Effector memory CD4-positive, alpha-beta T cell (primary cell): Measurements from ENCODE around the gene WDR33.

Experiments used
- DNase-seq, 3 donors: peaks; one replicate each; pipeline ENCODE4 v3.0.0-alpha.2; 2020
- H3K27ac ChIP-seq: 2 replicates; pipeline ENCODE4 v1.7.0; 2013; ENCODE audit warnings: mild to moderate bottlenecking, low read length, moderate library complexity; ENCODE audit not compliant: insufficient read depth, poor library complexity, severe bottlenecking
- H3K27me3 ChIP-seq: replicated peaks from 2 replicates; pipeline ENCODE4 v1.7.0; 2013; ENCODE audit warnings: mild to moderate bottlenecking, low read length; ENCODE audit not compliant: insufficient read depth, control insufficient read depth, poor library complexity, severe bottlenecking
- H3K36me3 ChIP-seq: 2 replicates; pipeline ENCODE4 v1.7.0; 2013; ENCODE audit warnings: mild to moderate bottlenecking, low read length, moderate library complexity; ENCODE audit not compliant: control insufficient read depth, insufficient read depth
- H3K4me1 ChIP-seq: 2 replicates; pipeline ENCODE4 v1.7.0; 2013; ENCODE audit warnings: low read length, mild to moderate bottlenecking; ENCODE audit not compliant: control insufficient read depth, insufficient read depth, poor library complexity, severe bottlenecking
- H3K4me3 ChIP-seq: 2 replicates; pipeline ENCODE4 v1.7.0; 2013; ENCODE audit warnings: low read length, low read depth, mild to moderate bottlenecking; ENCODE audit not compliant: insufficient read depth, poor library complexity, severe bottlenecking
- H3K9me3 ChIP-seq: 2 replicates; pipeline ENCODE4 v1.7.0; 2013; ENCODE audit warnings: mild to moderate bottlenecking, low read length, moderate library complexity; ENCODE audit not compliant: control insufficient read depth

WDR33 gene

GRCh38 chr2:127747621-127748020 is 63.4 kb downstream of the WDR33 start:
- H3K9me3 ChIP-seq = no peaks in the 10 kb centered on the region
- peaks cover 9% of the 10 kb centered on the region for H3K36me3 ChIP-seq
- H3K4me3 ChIP-seq = no peak overlapping the region
- H3K27ac ChIP-seq = no peak overlapping the region
- no peak for DNase-seq
- no peaks in the 10 kb centered on the region for H3K27me3 ChIP-seq
- no peaks in the 10 kb centered on the region for H3K4me1 ChIP-seq

GRCh38 chr2:127743477-127744026 is 67.4 kb downstream of the WDR33 start:
- no peak overlapping the region for H3K4me3 ChIP-seq
- H3K9me3 ChIP-seq = no peaks in the 10 kb centered on the region
- H3K4me1 ChIP-seq = no peaks in the 10 kb centered on the region
- DNase-seq = no peak
- H3K36me3 ChIP-seq = peaks cover 4% of the 10 kb centered on the region
- H3K27ac ChIP-seq = no peak overlapping the region
- H3K27me3 ChIP-seq = no peaks in the 10 kb centered on the region

GRCh38 chr2:127740665-127741288 is 70.2 kb downstream of the WDR33 start:
- no peaks in the 10 kb centered on the region for H3K9me3 ChIP-seq
- no peaks in the 10 kb centered on the region for H3K27me3 ChIP-seq
- no peak for DNase-seq
- no peak overlapping the region for H3K27ac ChIP-seq
- H3K36me3 ChIP-seq = no peaks in the 10 kb centered on the region
- no peaks in the 10 kb centered on the region for H3K4me1 ChIP-seq
- no peak overlapping the region for H3K4me3 ChIP-seq

DNA sequence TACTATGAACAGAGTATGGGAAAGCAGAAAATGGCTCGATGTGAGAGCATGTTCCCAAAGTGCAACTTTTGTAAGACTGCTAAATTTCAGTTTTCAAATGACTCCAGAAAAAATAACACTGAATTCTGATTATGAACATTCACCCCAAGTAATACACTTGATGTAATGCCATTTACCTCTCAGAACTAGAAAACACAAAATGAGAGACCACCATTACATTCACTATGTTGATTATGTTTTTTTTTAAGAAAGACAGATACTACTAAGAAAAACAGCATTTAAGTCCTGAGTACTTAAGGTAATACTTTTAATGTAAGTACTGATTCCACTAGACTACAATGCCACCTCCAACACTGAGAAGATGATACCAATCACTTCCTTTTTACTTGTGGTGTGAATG is 71.2 kb downstream of the WDR33 start:
- Histone ChIP-seq H3K9me3 (no peaks in the 10 kb centered on the region), H3K36me3 (no peaks in the 10 kb centered on the region), H3K4me1 (no peaks in the 10 kb centered on the region), H3K27me3 (no peaks in the 10 kb centered on the region), H3K27ac (no peak overlapping the region), H3K4me3 (no peak overlapping the region)
- no peak for DNase-seq

- no peaks in the 10 kb centered on the region for H3K9me3 ChIP-seq
- no peak overlapping the region for H3K27ac ChIP-seq
- H3K4me3 ChIP-seq = no peak overlapping the region
- H3K4me1 ChIP-seq = no peaks in the 10 kb centered on the region
- DNase-seq = no peak
- H3K36me3 ChIP-seq = no peaks in the 10 kb centered on the region
- no peaks in the 10 kb centered on the region for H3K27me3 ChIP-seq
Measured at GRCh38 chr2:127737892-127738291, 73.1 kb downstream of the WDR33 start.

- H3K27me3 ChIP-seq = no peaks in the 10 kb centered on the region
- no peak for DNase-seq
- no peaks in the 10 kb centered on the region for H3K36me3 ChIP-seq
- H3K27ac ChIP-seq = no peak overlapping the region
- H3K4me3 ChIP-seq = no peak overlapping the region
- H3K4me1 ChIP-seq = no peaks in the 10 kb centered on the region
- H3K9me3 ChIP-seq = no peaks in the 10 kb centered on the region
Measured at GRCh38 chr2:127735537-127736399, 75.2 kb downstream of the WDR33 start.

DNA sequence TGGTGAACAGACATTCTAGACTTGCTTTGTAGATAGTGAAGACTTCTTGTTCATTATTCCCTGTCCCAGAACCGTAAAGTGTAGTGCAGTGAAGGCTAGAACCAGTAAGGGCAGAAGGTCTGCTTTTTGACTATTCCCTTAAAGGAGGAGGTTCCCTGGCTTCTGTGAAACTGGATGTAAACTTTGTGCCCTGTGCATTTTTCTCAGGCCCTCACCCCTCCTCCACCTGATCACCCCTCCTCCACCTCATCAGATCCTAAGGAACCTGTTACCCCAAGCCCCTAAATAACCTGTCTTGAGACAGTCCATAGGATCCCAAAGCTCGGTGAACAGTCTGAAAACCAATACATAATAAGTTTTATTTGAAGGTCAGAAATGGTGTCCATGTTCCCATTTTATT is 75.9 kb downstream of the WDR33 start:
- no peaks in the 10 kb centered on the region for H3K4me1 ChIP-seq
- no peak overlapping the region for H3K27ac ChIP-seq
- DNase-seq = no peak
- H3K4me3 ChIP-seq = no peak overlapping the region
- H3K27me3 ChIP-seq = no peaks in the 10 kb centered on the region
- no peaks in the 10 kb centered on the region for H3K9me3 ChIP-seq
- H3K36me3 ChIP-seq = no peaks in the 10 kb centered on the region

- Histone ChIP-seq H3K27me3 (no peaks in the 10 kb centered on the region), H3K4me3 (no peak overlapping the region), H3K4me1 (no peaks in the 10 kb centered on the region), H3K36me3 (no peaks in the 10 kb centered on the region), H3K27ac (no peak overlapping the region), H3K9me3 (no peaks in the 10 kb centered on the region)
- no peak for DNase-seq
Measured at GRCh38 chr2:127733816-127734537, 77.0 kb downstream of the WDR33 start.

DNA sequence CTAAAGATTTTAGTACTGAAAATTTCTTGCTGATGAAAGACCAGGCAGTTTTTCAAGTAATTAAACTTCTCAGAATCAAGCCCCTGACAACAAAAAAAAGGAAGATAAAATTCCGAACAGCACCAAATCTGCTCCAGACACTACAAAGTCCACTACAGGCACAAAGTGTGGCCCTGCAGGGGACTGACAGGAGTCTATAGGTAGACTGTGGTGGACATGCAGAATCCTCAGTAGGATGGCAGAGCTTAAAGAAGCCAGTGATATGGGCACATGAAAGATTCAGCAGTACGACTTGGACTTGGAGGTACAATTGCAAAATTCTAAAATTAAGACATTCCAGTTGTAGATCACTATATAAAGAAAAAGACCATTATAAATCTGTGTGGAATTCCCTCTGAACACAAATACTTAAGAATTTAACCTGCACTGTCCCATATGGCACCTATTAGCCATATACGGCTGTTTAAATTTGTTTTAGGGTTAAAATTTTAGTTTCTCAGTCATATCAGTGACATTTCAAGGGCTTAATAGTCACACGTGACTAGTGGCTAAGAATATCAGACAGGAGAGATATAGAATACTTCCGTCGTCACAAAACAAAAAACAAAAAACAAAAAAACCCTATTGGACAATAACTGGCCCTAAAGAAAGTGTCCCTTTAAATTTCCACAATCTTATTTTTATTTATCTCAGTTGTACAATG is 77.7 kb downstream of the WDR33 start:
- no peaks in the 10 kb centered on the region for H3K27me3 ChIP-seq
- H3K36me3 ChIP-seq = no peaks in the 10 kb centered on the region
- H3K4me3 ChIP-seq = no peak overlapping the region
- no peaks in the 10 kb centered on the region for H3K4me1 ChIP-seq
- H3K9me3 ChIP-seq = no peaks in the 10 kb centered on the region
- no peak overlapping the region for H3K27ac ChIP-seq
- no peak for DNase-seq
